ENCODE measurements around the gene FAM228B.
A peak's percentile ranks its signal among the peaks of the same experiment; 100 is the strongest.

The FAM228B gene

DNA sequence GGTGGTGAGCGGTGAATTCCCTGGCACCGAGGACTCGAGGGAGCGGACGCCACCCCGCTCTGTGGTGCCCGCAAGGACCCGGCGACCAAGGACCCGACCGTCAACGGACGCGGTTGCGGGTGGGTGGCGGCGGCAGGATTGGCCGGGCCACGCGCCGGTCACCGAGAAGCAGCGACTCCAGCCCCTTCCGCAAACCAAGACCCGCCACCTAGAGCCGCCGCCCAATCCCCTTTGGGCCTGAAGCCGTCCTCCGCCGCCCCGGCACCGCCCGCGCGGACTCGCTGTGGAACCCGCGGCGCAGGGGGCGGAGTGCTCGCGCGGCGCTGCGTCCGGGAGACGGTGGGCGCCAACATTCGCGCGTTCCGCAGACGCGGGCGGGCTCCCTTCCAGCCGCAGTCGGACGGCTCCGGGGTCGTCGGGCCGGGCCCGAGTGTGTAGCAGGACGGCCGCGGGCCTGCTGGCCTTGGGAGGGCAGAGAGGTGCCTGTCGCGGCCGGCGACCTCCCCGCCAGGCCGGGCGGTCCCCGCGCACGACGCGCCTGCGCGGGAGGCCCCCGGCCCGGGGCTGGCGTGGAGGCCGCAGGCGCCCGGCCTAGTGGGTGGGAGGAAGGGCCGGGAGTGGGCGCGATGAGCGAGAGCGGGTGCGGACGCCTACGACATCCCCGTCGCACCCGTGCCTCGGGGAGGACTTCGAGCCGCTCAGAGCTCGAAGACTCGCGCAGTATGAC, at the start of gene FAM228B, which contains the start of gene PFN4:
Gene FAM228B, plus strand, starts transcription at position 275 of the 727 bp plus-strand sequence. CDS start 893 bp downstream, outside the sequence.
Gene PFN4, minus strand, starts transcription at position 140 of the 727 bp plus-strand sequence. CDS start 799 bp downstream, outside the sequence.
- TF ChIP-seq, protein P1, sequence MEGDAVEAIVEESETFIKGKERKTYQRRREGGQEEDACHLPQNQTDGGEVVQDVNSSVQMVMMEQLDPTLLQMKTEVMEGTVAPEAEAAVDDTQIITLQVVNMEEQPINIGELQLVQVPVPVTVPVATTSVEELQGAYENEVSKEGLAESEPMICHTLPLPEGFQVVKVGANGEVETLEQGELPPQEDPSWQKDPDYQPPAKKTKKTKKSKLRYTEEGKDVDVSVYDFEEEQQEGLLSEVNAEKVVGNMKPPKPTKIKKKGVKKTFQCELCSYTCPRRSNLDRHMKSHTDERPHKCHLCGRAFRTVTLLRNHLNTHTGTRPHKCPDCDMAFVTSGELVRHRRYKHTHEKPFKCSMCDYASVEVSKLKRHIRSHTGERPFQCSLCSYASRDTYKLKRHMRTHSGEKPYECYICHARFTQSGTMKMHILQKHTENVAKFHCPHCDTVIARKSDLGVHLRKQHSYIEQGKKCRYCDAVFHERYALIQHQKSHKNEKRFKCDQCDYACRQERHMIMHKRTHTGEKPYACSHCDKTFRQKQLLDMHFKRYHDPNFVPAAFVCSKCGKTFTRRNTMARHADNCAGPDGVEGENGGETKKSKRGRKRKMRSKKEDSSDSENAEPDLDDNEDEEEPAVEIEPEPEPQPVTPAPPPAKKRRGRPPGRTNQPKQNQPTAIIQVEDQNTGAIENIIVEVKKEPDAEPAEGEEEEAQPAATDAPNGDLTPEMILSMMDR (IDR thresholded peaks at IDR 0.05; ENCODE audit: control extremely low read depth, extremely low read depth, low read depth, missing control alignments), result no peak
- ChIA-PET POLR2A (interaction anchor here (1.0 kb wide), 1 partner anchor 39 kb away, joined by 4 read pairs; the partner anchor contains the start of gene TP53I3), CTCF (interaction anchor here (0.8 to 2.8 kb wide), 6 partner anchors 10 to 269 kb away, joined by 3 to 16 read pairs (median 4); partner anchors contain the start of genes ATAD2B and TP53I3)
- peak; percentile 95 for DNase-seq (ENCODE audit: extremely low spot score)

DNA sequence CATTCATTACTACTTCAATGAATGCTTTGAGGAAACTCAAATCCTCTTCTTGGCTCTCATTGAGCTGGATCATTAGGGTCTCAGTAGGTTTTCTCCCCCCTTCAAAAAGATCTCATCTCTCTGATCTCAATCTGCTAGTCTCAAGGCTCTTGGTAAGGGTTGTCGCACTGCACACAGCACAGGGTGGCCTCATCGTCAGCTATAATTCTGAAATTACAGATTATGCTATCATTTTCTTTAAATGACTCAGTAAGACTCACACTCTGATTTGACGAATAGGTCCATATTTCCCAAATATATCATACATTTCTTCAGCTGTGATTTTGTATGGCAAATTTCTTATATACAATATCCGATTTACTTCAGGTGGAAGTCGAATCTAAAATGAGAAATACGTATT, 49.5 kb upstream of the FAM228B start:
- TF ChIP-seq, protein P1 (IDR thresholded peaks at IDR 0.05; ENCODE audit: control extremely low read depth, extremely low read depth, low read depth, missing control alignments), result no peak
- ChIA-PET POLR2A (no interaction called here), CTCF (interaction anchor here (1.0 to 11.3 kb wide), 6 partner anchors 9 to 249 kb away, joined by 3 to 91 read pairs (median 6); partner anchors contain the start of genes ATAD2B and TP53I3)
- DNase-seq (ENCODE audit: extremely low spot score), result no peak

DNA sequence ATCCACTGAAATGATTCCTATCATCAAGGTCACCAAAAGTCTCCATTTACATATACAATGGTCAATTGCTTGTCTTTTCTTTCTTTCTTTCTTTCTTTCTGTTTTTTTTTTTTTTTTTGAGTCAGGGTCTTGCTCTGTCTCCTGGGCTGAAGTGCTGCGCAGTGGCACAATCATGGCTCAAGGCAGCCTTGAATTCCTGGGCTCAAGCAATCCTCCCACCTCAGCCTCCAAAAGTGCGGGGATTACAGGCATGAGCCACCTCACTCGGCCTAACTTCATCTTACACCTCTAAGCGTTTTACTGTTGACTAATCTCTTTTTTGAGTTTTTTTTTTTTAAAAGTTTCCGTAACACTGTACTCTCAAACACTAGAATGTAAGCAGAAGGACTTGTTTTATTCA, 48.0 kb upstream of the FAM228B start:
- CTCF ChIA-PET, result interaction anchor here (1.9 to 2.0 kb wide), 3 partner anchors 9 to 14 kb away, joined by 11 to 18 read pairs (median 13); partner anchors contain the start of gene TP53I3
- TF ChIP-seq, protein P1 (IDR thresholded peaks at IDR 0.05; ENCODE audit: control extremely low read depth, extremely low read depth, low read depth, missing control alignments), result no peak
- DNase-seq (ENCODE audit: extremely low spot score), result no peak
- POLR2A ChIA-PET, result no interaction called here

DNA sequence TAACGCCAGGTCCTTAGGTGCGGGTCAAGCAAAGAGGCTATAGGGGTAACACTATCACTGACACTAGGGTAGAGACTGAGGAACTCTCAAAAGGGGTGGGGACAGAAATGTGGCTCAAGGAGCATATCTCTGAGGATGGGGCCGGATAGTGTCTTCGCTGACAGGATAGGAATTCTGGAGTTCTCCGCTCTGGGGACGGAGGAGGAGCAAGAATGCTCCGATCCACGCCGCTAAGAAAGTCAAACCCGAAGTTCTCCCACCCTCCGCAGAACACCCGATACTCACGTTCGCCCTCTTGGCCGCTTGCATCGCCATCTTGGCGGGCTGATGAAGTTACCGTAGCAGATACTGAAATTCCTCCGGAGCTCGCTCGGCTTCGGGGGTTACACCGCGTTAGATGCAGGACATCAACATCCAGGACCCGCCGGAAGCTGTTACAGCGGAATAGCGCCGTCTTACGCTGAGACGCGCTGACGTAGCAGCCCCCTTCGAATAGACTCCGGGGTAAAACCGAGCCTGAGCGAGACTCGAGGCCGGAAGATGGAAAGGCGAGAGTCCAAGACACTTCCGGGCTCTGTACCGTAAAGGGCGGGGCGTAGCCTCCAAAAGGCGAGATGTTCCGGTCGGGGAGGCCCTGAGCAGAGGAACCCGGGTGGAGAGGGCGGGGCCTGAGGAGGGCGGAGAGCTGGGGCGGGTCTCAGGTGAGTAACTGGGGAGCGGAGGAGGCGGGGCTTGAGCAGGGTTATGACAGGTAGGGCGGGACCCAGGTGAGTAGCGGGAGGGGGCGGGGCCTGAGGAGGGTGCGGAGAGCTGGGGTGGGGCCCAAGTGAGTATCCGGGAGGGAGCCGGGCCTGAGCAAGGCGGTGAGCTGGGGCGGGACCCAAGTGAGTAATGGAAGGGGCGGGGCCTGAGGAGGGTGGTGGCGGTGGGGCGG, 47.1 kb upstream of the FAM228B start, which contains the start of gene SF3B6:
Gene SF3B6, minus strand, starts transcription at position 412 of the 934 bp plus-strand sequence. Its CDS starts 97 bp downstream, at position 315.
- ChIA-PET CTCF (interaction anchor here (1.0 to 2.0 kb wide), 6 partner anchors 8 to 251 kb away, joined by 4 to 18 read pairs (median 12); partner anchors contain the start of genes ATAD2B and TP53I3), POLR2A (interaction anchor here (0.6 to 2.1 kb wide), 6 partner anchors 11 to 150 kb away, joined by 3 to 12 read pairs (median 4); partner anchors contain the start of genes ATAD2B, UBXN2A and WDCP)
- TF ChIP-seq, protein P1 (IDR thresholded peaks at IDR 0.05; ENCODE audit: control extremely low read depth, extremely low read depth, low read depth, missing control alignments), result no peak
- peak; percentile 95 for DNase-seq (ENCODE audit: extremely low spot score)

DNA sequence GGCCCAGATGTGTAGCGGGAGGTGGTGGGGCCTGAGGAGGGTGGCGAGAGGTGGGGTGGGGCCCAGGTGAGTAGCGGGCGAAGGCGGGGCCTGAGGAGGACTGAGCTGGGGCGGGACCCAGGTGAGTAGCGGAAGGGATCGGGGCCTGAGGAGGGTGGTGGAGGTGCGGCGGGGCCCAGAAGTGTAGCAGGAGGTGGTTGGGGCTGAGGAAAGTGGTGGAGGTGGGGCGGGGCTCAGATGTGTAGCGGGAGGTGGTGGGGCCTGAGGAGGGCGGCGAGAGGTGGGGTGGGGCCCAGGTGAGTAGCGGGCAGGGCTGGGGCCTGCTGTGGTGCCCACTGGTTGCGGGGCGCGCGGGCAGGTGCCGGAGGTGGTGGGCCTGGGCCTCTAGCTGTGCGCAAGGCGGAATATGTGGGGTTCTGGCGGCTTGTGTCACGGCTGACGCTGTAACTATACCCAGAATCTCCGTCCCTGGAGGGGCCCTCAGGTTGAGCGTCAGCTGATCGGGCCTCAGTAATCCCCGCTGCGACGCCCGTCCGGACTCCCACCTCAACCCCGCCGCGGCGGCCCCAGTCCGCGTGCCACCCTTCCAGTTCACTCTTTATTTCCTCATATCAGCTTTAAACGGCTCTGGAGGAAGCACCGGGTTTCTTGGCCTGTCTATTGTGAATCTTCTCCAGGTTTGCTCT, 46.3 kb upstream of the FAM228B start:
- DNase-seq (ENCODE audit: extremely low spot score), result peak; percentile 24
- TF ChIP-seq, protein P1 (IDR thresholded peaks at IDR 0.05; ENCODE audit: control extremely low read depth, extremely low read depth, low read depth, missing control alignments), result no peak
- ChIA-PET POLR2A (interaction anchor here (0.6 to 2.1 kb wide), 4 partner anchors 30 to 150 kb away, joined by 3 to 12 read pairs (median 6); partner anchors contain the start of genes ATAD2B, UBXN2A and WDCP), CTCF (interaction anchor here (1.4 to 2.0 kb wide), 5 partner anchors 7 to 252 kb away, joined by 10 to 18 read pairs (median 13); partner anchors contain the start of genes ATAD2B and TP53I3)
